ENCODE data around the gene CCDC190. TPM values are rescaled to one million over a fixed set of nuclear protein-coding genes. Genes with fewer than 3 reads are reported as not detected.
A peak's percentile ranks its signal among the peaks of the same experiment; 100 is the strongest.

The CCDC190 gene
- polyA plus RNA-seq, 3 donors, result not detected

DNA sequence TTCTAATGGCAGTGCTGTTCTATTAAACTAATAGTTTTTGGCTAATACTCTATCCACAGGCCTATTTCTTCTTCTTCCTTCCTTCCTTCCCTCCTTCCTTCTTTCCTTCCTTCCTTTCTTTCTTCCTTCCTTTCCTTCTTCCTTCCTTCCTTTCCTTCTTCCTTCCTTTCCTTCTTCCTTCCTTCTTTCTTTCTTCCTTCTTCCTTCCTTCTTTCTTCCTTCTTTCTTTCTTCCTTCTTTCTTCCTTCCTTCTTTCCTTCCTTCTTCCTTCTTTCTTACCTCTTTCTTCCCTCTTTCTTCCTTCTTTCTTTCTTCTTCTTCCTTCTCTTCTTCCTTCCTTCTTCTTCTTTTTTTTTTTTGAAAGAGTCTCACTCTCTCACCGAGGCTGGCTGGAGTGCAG lies 31.7 kb downstream of the CCDC190 start:
- Mint-ChIP-seq H3K9me3 (peaks cover 0 to 7% (median 5%) of the 10 kb centered on the region in 7 donors), H3K36me3 (no peaks in the 10 kb centered on the region), H3K27ac (peak overlapping the region in 1 of 7 donors; percentile 13), H3K4me3 (no peak overlapping the region), H3K4me1 (no peaks in the 10 kb centered on the region), H3K27me3 (ENCODE audit: low read depth in 3 of 3) (peaks cover 11 to 14% (median 11%) of the 10 kb centered on the region in 3 donors)
- TF ChIP-seq, protein P1, sequence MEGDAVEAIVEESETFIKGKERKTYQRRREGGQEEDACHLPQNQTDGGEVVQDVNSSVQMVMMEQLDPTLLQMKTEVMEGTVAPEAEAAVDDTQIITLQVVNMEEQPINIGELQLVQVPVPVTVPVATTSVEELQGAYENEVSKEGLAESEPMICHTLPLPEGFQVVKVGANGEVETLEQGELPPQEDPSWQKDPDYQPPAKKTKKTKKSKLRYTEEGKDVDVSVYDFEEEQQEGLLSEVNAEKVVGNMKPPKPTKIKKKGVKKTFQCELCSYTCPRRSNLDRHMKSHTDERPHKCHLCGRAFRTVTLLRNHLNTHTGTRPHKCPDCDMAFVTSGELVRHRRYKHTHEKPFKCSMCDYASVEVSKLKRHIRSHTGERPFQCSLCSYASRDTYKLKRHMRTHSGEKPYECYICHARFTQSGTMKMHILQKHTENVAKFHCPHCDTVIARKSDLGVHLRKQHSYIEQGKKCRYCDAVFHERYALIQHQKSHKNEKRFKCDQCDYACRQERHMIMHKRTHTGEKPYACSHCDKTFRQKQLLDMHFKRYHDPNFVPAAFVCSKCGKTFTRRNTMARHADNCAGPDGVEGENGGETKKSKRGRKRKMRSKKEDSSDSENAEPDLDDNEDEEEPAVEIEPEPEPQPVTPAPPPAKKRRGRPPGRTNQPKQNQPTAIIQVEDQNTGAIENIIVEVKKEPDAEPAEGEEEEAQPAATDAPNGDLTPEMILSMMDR (IDR thresholded peaks at IDR 0.05), result no peak
- H3K9me3 ChIP-seq (replicated peaks in 1 of 2; ENCODE audit: control insufficient read depth in 1 of 2, insufficient read depth in 1 of 2, low read length in 2 of 2), result no peaks in the 10 kb centered on the region
- WGBS (ENCODE audit: insufficient coverage), result no CpG with 5 or more reads among the region's 1 CpG
- H2AFZ ChIP-seq (ENCODE audit: insufficient read depth, low read depth, low read length, poor library complexity, severe bottlenecking), result no peak overlapping the region
- no peak overlapping the region for H3K9ac ChIP-seq (ENCODE audit: insufficient read depth, low read length, poor library complexity, severe bottlenecking)
- intact Hi-C loops (cut with micrococcal nuclease), result no loop called here
- no peaks in the 10 kb centered on the region for H3K79me2 ChIP-seq (ENCODE audit: insufficient read depth, low read length)
- no peak for DNase-seq
- H3K4me2 ChIP-seq (replicated peaks; ENCODE audit: extremely low read depth, low read length, poor library complexity, severe bottlenecking), result no peak overlapping the region
- no peaks in the 10 kb centered on the region for H3K36me3 ChIP-seq (replicated peaks in 1 of 2; ENCODE audit: control insufficient read depth in 1 of 2, insufficient read depth in 2 of 2, low read length in 2 of 2)
- H4K20me1 ChIP-seq (ENCODE audit: insufficient read depth, low read length), result no peaks in the 10 kb centered on the region
- no peaks in the 10 kb centered on the region for H3K4me1 ChIP-seq (ENCODE audit: control insufficient read depth in 1 of 2, insufficient read depth in 2 of 2, low read length in 2 of 2)
- no peak overlapping the region for H3K27ac ChIP-seq (ENCODE audit: low read depth in 1 of 2, low read length in 2 of 2)
- peaks cover 7 to 8% of the 10 kb centered on the region in 2 donors for H3K27me3 ChIP-seq (ENCODE audit: control insufficient read depth in 2 of 2, insufficient read depth in 2 of 2, low read length in 2 of 2)
- no peak overlapping the region for H3K4me3 ChIP-seq (replicated peaks in 1 of 3; ENCODE audit: low read depth in 2 of 3, low read length in 3 of 3)

- peaks cover 31 to 42% (median 37%) of the 10 kb centered on the region in 3 donors for H3K27me3 Mint-ChIP-seq (ENCODE audit: low read depth in 3 of 3)
- no peak overlapping the region for H3K9ac ChIP-seq (ENCODE audit: insufficient read depth, low read length, poor library complexity, severe bottlenecking)
- H3K36me3 ChIP-seq (replicated peaks in 1 of 2; ENCODE audit: control insufficient read depth in 1 of 2, insufficient read depth in 2 of 2, low read length in 2 of 2), result no peaks in the 10 kb centered on the region
- H3K27ac ChIP-seq (ENCODE audit: low read depth in 1 of 2, low read length in 2 of 2), result no peak overlapping the region
- peaks cover 42 to 46% of the 10 kb centered on the region in 2 donors for H3K27me3 ChIP-seq (ENCODE audit: control insufficient read depth in 2 of 2, insufficient read depth in 2 of 2, low read length in 2 of 2)
- intact Hi-C loops (cut with micrococcal nuclease), result no loop called here
- H3K36me3 Mint-ChIP-seq, result no peaks in the 10 kb centered on the region
- H3K27ac Mint-ChIP-seq, result no peak overlapping the region
- H3K4me3 Mint-ChIP-seq, result peak overlapping the region in 1 of 2 donors; percentile 17
- peaks cover 0 to 9% (median 1%) of the 10 kb centered on the region in 7 donors for H3K9me3 Mint-ChIP-seq
- DNase-seq, result no peak
- no peaks in the 10 kb centered on the region for H3K79me2 ChIP-seq (ENCODE audit: insufficient read depth, low read length)
- TF ChIP-seq, protein P1 (IDR thresholded peaks at IDR 0.05), result no peak
- no peaks in the 10 kb centered on the region for H4K20me1 ChIP-seq (ENCODE audit: insufficient read depth, low read length)
- H3K4me1 Mint-ChIP-seq, result peaks cover 9% of the 10 kb centered on the region
- H2AFZ ChIP-seq (ENCODE audit: insufficient read depth, low read depth, low read length, poor library complexity, severe bottlenecking), result no peak overlapping the region
- no CpG with 5 or more reads among the region's 2 CpGs for WGBS (ENCODE audit: insufficient coverage)
- no peak overlapping the region for H3K4me2 ChIP-seq (replicated peaks; ENCODE audit: extremely low read depth, low read length, poor library complexity, severe bottlenecking)
- H3K9me3 ChIP-seq (replicated peaks in 1 of 2; ENCODE audit: control insufficient read depth in 1 of 2, insufficient read depth in 1 of 2, low read length in 2 of 2), result peaks cover 0 to 9% of the 10 kb centered on the region in 2 donors
- no peaks in the 10 kb centered on the region for H3K4me1 ChIP-seq (ENCODE audit: control insufficient read depth in 1 of 2, insufficient read depth in 2 of 2, low read length in 2 of 2)
- H3K4me3 ChIP-seq (replicated peaks in 1 of 3; ENCODE audit: low read depth in 2 of 3, low read length in 3 of 3), result no peak overlapping the region
Measured at GRCh38 chr1:162823771-162824525, 37.0 kb downstream of the CCDC190 start.
